C1 segment of cervical spinal cord (tissue), 14 donors: ENCODE measurements around the gene TMEM200C.

Source experiments
- DNase-seq, 14 donors: peaks; one replicate each; lab custom pipeline; 2025; lab: John Stamatoyannopoulos, UW

TMEM200C gene

DNA sequence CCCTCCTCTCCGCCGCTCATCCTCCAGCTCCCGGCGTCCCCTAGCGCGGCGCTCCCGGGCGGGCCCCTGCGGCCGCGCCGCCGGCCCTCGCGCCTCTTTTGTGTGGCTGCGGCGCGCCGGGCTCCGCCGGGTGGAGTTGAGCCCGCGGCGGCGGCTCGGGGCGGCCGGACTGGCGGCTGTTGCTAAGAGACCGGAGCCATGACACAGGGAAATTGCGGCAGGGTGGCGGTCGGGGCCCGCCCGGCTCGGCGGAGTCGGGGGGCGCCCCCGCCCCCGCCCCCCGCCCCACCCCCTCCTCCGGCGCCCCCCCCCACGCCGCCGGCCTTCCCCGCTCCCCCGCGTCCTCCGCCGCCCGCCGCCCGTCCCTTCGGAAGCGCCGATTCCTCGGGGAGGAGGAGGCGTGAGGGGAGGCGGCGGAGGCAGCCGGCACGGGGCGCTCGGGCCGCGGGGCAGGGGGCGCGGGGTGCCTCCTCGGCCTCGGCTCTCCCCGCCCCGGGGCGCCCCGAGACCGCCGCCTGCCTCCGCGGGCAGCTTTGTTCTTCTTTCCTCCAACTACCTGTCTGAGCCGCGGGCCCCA, at the start of gene TMEM200C:
Gene TMEM200C (minus strand): TSS at position 224 of the 577 bp plus-strand sequence. CDS start 3,459 bp downstream, outside the sequence.
- peak in 3 of 14 donors; percentile 16 to 36 (median 19) for DNase-seq

DNA sequence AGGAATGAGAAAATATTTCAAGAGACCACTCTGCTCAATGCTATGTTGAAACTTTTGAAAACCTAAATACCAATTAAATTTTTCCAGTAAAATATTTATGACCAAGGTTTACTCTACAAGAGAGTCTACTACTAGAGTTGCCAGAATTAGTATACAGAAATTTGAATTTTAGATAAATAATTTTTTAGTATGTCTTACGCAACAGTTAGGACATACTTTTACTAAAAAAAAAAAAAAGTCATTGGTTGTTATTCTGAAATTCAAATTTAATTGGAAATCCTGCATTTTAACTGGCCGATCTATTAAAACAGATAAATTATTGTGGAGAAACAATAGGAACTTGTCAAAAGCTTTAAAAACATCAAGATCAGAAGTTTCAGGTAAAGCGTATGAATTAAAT, 49.1 kb upstream of the TMEM200C start:
- DNase-seq, result no peak

DNA sequence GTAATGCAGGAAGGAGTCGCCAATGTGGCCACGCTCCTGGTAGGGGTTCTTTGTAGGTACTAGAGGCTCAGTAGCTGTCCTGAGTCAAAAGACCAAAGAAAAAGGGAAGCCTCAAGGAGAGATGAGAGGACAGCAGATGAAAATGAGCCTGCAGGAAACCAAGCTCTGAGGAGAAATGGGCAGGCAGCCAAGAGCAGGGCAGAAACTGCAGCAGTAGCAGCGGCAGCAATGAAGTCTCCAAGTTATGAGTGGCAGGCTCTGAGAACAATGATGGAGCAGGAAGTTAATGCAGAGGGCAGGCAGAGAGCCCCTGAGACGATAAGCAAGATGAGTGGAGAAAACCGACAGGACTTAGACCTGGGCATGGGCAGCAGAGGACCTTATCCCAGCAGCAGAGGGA, 48.2 kb upstream of the TMEM200C start:
- peak in 2 of 14 donors; percentile 3 to 6 for DNase-seq

DNA sequence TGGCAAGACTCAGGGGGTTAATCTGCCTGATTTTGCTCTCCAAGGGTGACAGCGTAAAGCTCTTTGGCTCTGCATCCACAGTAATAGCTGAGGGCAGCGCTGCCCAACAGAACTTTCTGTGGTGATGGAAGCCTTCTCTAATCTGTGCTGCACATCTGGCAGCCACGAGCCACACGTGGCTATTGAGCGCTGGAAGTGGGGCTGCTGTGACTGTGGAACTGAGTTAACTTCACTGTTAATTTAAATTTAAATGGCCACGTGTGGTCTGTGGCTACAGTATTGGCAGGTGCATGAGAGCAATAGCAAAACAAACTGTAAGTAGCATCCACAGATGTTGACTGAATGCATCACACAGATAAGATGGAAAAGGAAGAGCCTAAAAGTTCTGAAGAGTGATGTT, 47.3 kb upstream of the TMEM200C start:
- DNase-seq, result no peak

DNA sequence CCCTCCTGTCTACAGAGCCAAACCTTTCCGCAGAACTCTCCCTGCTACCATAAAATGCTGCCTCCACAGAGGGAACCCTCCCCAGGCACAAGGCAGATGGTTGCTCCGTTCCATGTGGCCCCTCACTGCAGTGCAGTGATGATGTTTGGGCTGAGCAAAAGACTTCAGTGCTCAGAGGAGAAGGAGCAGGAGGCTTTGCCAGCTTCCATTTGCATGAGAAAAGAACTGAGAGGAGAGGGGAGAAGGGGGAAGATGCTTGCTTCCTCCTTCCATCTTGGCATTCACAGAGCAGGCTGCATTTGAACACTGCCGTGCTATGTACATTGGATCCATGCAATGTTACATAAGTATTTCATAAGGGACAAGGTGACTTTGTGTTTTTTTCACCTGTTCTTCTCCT, 46.6 kb upstream of the TMEM200C start:
- DNase-seq, result no peak

DNA sequence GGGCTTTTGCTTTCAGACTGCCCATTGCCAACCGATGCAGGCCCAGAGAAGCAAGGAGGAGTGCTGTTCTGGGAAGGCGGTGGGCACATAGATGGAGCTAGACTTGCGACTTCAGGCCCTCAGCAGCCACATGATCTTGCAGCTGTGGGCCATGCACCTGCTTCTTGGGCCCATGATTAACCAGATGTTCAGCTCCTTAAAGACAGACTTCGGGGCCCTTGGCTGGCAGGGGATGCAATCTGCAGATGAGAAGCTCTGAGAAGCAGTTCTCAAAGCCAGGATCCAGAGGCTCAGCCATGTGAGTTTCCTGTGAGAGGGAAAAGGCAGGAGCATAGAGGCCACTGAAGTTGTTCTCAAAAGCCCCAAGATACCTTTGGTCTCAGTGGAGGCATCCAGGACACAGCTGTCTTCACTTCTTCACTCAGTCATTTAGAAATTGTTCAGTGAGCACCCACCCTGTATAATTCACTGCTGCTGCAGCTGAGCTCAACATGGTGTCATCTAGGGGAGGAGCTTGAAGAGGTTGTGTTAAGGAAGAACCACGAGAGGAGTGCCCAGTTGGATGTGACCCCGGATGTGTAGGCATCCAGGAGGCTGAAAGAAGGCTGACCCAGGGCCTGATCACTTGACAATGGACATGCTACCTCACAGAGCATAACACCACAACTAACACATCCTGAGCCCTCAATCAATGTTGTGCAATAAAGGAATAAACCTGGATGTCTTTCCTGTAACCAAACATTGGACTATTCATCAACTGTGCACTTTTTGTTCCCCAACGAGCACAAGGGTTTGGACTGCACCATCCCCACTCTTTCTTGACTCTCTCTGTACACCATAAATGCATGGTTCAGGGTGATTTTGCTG, 44.7 kb upstream of the TMEM200C start:
- DNase-seq, result no peak

DNA sequence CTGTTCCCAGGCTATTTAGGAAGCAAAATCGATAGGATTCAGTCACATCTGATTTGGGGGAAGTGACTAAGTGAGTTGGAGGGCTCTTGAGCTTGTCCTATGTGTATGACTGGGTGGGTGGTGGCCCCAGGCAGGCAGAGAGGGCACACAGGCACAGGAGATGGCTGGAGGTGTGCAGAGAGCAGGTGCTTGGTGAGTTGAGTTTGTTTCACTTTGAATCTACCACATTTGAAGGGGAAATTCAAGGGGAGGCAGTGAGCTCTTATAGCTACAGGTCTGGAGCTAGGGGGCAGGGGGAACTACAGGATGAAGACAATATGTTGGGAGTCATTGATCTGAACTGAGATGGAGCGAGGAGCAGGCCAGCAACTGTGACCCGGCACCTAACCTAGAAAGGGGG, 42.5 kb upstream of the TMEM200C start:
- no peak for DNase-seq

DNA sequence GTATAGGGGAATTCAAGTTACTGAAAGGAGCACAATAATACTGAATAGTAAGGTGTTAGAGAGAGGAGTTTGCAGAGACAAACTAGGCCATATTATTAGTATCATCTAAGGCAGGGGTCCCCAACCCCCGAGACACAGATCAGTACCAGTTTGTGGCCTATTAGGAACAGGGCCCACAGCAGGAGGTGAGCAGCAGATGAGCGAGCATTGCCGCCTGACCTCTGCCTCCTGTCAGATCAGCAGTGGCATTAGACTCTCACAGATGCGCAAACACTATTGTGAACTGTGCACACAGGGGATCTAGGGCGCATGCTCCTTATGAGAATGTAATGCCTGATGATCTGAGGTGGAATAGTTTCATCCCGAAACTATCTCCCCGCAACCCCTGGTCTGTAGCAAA, 41.8 kb upstream of the TMEM200C start:
- DNase-seq, result no peak

DNA sequence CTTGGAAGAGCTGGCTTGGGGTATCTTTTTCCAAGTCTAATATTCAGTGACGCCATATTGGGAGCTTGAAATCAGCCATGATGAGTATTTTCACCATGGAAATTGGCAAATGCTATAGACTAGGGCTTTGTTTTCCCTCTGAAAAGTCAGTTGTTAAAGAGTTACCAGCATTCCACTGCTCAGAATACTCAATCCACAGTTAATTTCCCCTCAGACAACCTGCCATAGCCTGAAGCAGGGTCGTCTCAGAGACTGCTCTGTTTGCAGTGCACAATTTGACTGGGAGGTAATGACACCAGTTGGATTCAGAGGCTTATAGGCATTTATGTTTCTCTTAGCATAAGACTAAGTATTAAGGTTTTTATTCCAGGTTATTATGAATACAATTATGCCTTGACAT, 35.5 kb upstream of the TMEM200C start:
- DNase-seq, result no peak

DNA sequence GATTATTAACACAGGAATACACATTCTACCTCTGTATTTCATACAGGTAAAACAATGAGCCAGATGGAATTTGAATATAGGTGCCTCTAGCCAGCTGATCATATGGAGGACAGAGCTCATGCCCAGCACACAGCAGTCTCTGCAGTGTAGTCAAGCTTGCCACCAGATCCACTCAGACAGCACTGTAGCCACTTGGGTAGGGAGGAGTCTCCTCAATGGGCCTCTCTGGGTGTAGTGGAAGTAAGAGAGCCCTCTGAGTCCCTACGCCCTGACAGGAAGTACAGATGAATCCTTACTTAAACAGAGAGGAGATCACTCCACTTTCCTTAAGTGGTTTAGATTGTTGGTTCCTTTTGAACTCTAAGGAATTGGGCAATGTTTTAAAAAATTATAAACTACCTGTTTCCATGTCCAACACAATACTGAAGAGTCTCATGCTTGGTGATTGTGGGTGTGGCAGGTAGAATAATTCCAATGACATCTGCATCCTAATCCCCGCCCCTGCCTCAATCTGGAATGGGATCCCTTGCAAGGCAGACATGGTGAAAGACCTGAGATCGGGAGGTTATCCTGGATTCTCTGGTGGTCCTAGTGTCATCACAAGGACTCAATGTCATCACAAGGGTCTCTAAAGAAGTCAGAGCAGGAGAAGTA, 23.0 kb upstream of the TMEM200C start:
- no peak for DNase-seq

DNA sequence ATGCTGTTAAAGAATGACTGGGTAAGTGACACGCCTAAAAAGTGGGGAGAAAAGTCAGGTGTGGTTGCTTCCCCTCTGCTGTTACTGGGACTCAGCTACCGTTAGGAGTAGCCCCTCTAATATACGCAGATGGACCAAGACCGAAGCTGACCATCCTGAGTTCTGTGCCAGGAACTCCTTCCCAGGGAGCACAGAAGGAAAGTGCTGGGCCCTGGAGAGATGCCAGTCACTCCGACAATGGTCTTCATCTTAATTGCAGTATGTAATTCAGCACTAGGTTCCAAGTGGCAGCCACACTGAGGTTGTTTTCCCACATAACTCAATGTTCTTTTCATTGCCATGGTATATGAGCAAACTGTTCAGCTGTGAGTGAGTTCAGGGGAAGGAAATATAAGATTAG, 19.6 kb upstream of the TMEM200C start:
- peak in 1 of 14 donors; percentile 29 for DNase-seq

DNA sequence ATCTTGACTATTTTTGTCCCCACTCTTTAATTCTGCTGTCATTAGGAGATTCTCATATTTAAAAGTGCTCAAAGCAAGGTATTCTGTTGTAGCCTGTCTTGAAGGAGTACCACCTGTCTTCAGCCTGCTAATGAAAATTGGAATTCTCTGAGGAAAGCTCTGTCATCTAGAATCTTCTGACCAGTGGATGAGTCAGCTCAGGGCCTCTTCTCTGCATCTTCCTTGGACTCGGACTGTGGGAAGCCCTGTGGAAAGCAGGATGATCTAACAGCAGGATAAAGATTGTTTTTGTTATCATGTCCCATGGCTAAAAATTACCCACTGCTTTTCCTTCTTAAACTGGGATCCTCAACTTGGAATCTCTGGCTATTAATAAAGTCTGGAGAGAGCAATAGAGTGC, 18.7 kb upstream of the TMEM200C start:
- no peak for DNase-seq

DNA sequence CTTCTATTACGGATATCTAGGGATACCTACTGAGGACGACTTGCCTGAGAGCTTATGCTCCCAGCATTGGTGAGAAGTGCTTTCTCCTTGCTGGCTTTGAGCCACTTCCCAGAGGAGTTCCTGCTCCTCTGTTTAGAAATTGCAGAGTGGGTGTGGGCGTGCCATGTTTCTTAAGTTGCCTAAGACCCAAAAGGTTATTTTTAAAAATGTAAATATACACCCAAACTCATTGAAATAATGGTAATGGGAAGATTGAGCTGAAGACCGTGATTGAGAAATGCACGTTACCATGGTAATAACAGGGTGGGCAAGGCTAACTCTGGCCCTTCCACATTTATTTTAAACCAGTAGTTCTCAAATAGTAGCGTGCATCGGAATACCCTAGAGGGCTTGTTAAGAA, 17.2 kb upstream of the TMEM200C start:
- no peak for DNase-seq

DNA sequence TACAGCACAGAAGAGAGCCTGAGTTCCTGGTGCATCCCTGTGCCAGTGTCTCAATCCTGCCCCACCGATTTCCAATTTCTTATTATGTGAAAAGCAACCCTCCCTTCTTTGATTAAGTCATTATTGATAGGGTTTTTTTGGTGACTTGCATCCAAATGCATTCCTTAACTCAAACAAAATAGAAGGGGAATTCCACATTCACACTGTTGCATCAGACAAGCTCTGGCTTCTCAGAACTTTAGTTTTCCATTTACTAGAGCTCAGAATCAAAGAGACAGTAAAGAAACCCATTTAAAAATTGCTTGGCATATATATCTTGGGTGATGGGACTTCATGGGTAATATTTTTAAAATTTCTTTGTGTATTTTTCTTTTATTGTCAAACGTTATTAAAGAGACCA, 13.8 kb upstream of the TMEM200C start:
- DNase-seq, result no peak

DNA sequence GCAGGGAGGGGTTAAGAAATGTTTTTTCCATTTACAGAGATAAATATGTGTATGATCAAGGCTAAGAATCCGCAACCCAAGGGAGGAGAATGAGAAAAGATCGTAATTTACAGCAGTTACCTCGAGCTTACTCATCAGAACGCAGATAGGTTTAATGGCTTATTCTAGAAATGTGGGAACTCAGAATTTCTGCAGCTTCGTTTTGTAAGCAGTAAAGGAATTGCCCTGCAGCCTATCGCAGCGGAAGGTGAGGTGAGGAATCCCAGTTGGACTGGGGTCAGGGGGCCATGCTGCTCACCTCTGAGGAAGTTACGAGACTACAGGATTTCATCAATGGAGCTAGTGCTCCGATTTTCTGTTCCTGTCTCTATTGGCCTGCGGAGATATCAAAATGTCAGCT, 8.1 kb upstream of the TMEM200C start:
- DNase-seq, result no peak

DNA sequence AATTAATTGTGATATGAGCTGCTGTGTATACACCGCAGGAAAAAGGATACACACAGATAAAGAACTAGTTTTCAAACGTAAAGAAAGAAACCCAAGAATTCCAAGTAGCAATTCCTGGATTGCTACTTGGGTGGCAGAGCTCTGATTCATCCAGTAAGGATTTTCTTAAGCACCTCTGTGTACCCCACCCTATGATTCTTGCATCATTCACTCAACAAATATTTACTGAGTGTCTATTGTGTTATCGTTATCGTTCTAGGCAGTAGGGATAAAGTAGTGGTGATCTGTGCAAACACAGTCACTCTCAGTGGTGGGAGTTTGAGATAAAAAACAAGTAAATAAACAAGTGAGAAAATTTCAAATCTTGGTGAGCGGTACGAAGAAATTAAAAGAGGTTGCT, 4.9 kb upstream of the TMEM200C start:
- DNase-seq, result no peak

DNA sequence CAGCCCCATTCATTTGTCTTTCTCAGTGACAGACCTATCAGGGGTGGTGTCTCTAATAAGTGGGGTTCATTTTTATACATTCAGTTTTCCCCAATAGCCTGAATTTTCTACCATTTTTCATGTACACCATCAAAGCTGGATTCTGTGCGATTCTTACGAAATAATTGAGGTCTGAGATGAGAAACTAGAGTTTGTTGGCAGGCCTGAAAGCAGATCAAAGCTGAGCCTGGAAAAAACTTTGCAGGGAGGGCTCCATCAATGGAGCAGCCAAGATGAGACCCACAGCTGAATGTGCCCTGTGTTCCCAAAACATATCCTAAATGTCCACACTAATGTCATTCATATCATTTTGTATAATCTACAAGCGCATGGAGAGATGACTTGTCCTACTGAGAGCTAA, 4.5 kb upstream of the TMEM200C start:
- DNase-seq, result no peak

DNA sequence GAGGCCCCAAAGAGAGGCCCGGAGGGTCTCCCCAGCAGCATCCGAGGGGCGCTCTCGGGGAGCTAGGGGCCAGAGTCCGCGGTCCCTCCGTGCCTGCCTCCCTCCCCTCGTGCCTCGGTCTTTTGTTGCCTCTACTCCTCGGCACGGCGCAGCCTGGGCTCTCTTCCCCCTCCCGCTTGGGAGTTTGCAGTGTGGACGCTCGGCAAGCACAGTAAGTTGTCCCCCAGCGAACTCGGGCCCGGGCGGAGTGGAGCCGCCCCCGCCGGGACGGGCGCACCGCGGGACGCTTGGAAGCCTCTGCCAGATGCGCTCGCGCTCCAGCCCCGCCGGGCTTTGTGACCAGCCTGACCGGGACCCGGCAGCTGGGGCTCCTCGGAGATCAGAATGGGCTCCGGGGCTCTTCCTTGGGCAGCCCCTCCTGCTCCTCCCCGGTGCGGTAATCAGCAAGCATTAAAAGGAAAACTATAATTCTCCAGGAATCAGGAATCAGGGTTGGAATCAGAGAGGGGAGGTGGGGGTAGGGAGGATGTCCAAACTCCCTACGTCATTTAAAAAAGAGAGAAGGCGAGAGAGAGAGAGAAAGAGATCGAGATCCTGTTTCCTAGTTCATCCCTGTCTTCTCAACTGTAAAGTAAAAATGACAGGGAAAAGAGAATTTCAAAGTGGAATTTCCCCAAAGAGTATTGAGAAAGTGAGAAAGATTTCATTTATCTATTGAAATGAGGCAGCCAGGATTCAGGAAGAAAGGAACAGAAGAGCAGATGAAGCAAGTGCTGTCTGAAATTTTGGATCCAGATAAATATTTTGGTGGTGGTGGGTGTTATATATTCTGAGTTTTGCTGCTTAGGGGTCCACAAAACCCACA, 786 bp upstream of the TMEM200C start:
- DNase-seq, result peak in 5 of 14 donors; percentile 6 to 31 (median 19)

DNA sequence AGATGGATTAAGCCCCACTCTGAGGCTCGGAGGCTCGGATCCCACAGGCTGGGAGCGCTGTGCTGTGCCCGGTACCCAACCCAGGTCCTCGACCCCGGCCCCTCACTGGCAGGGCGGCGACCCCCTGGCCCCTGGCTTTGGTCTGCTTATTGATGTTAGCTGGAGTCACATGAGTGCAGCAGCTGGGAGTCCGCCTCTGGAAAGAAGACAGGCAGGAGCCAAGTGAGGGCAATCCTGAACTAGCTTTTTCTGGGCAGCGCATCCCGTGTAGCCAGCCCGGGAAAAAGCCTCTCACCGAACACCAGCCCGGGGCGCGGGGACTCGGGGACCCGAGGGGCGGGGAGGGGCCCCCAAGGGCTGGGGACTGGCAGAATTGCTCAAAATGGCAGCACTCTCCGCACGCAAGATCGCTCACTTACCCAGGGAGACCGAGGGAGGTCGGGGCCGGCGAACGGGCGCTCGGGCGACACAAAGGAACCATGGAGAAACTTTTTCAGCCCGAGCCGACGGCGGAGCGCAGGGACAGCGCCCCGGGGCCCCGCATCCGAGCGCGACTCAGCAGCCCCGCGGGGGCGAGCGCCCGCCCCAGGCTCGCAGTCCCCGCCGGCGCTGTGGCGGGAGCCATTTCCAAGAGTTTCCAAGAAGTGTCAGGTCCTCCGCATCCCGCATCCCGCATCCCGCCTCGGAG, 567 bp downstream of the TMEM200C start:
- DNase-seq, result peak in 4 of 14 donors; percentile 16 to 53 (median 40)

DNA sequence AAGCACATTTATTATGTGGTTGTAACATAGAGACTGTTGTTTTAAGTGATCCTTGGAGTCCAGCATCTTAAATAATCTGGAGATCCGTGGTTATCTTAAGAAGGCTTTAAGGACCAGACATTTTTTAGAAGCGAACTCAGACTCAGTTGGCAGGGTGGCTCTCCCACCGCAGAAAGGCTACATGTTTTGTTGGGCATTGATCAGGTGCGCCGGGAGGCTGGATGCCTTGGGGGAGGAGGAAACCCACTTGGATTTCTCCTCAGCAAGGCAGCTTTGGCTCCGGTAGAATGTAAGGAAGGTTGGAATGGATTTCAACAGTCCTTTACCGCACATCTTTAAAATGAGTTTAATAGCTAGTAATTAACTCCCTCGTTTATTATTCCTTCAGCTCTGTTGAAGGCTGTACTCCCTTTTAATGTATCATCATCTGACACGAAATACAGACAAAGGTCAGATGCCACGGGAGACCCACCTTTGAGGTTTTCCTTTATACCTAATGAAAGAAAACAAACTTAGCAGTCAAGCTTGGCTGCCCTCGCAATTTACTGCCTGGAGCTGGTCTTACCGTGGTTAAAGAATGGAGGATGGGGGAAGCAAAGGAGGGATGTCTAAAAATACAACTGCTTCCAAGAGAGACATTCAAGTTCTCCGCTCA, 1.2 kb downstream of the TMEM200C start:
- DNase-seq, result no peak
